SW480 (cell line): ENCODE results near the gene GMDS.

Experiments
- DNase-seq: peaks from one replicate; pipeline ENCODE4 v3.0.0-alpha.2; 2016; ENCODE audit warnings: low spot score

GMDS gene

GRCh38 chr6:2035826-2036709 is 209.3 kb downstream of the GMDS start:
- no peak for DNase-seq

GRCh38 chr6:2035046-2035445 is 210.4 kb downstream of the GMDS start:
- DNase-seq: peak; percentile 9

- DNase-seq: no peak
These were observed 211.1 kb downstream of the GMDS start for GRCh38 chr6:2034256-2034655.

- DNase-seq: no peak
These were observed 211.9 kb downstream of the GMDS start for GRCh38 chr6:2033544-2033943.

GRCh38 chr6:2030682-2031244 is 214.6 kb downstream of the GMDS start:
- no peak for DNase-seq

GRCh38 chr6:2029952-2030351 is 215.5 kb downstream of the GMDS start:
- no peak for DNase-seq

GRCh38 chr6:2029130-2029794 is 216.1 kb downstream of the GMDS start:
- no peak for DNase-seq

- DNase-seq: no peak
These were observed 216.9 kb downstream of the GMDS start for GRCh38 chr6:2028457-2029038.

GRCh38 chr6:2026133-2026532 is 219.3 kb downstream of the GMDS start:
- no peak for DNase-seq

- no peak for DNase-seq
These were observed 223.7 kb downstream of the GMDS start for GRCh38 chr6:2021713-2022125.

- no peak for DNase-seq
These were observed 224.5 kb downstream of the GMDS start for GRCh38 chr6:2020909-2021308.

- no peak for DNase-seq
These were observed 226.4 kb downstream of the GMDS start for GRCh38 chr6:2019051-2019450.

- no peak for DNase-seq
These were observed 229.4 kb downstream of the GMDS start for GRCh38 chr6:2016040-2016439.

- no peak for DNase-seq
These were observed 236.9 kb downstream of the GMDS start for GRCh38 chr6:2008383-2008976.

- no peak for DNase-seq
These were observed 238.2 kb downstream of the GMDS start for GRCh38 chr6:2007165-2007564.

- DNase-seq: no peak
These were observed 240.5 kb downstream of the GMDS start for GRCh38 chr6:2004888-2005287.

GRCh38 chr6:2000962-2001361 is 244.4 kb downstream of the GMDS start:
- no peak for DNase-seq

- DNase-seq: no peak
These were observed 247.7 kb downstream of the GMDS start for GRCh38 chr6:1997702-1998101.

GRCh38 chr6:1995636-1996035 is 249.8 kb downstream of the GMDS start:
- no peak for DNase-seq

- DNase-seq: no peak
These were observed 252.4 kb downstream of the GMDS start for GRCh38 chr6:1993042-1993441.

- DNase-seq: no peak
These were observed 254.0 kb downstream of the GMDS start for GRCh38 chr6:1991332-1991878.

GRCh38 chr6:1988843-1989242 is 256.6 kb downstream of the GMDS start:
- DNase-seq: no peak
